Stimulated activated CD4-positive, alpha-beta T cell treated with anti-CD3 and anti-CD28 coated beads, Interleukin-15, amount 100 ng/mL, for 48 hours (primary cell): Measurements from ENCODE around the gene PROSER2.
"Not testable (repeated sequence)": the region's sequence is repeated elsewhere in the genome, so short reads cannot be mapped to it uniquely, and the experiment has no call there.

Experiments
- DNase-seq, 2 donors: peaks; one replicate each; pipeline ENCODE4 v3.0.0-alpha.2; 2020; ENCODE audit warnings: low read depth in 2 of 2

The PROSER2 gene

GRCh38 chr10:11835061-11835460, 11.9 kb downstream of the PROSER2 start:
- no peak for DNase-seq

DNA sequence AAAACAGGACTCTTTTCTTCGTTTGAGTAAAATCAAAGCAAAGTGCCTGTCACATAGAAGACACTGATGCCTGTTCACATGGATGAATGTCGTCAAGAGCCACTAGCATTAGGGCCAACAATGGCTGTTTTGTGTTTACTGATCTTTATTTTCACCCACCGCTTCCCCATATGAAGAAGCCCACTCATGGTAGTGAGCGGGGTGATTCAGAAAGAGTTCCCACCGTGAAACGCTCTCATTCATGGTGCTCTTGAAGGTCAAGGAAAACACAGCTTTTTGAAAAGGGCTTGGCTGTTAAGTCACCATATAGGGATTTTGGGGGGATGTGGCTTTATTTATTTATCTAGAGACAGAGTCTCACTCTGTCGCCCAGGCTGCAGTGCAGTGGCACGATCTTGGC, 12.5 kb downstream of the PROSER2 start:
- no peak for DNase-seq

GRCh38 chr10:11837372-11838161, 14.4 kb downstream of the PROSER2 start:
- no peak for DNase-seq

GRCh38 chr10:11838298-11838852, 15.2 kb downstream of the PROSER2 start:
- no peak for DNase-seq

DNA sequence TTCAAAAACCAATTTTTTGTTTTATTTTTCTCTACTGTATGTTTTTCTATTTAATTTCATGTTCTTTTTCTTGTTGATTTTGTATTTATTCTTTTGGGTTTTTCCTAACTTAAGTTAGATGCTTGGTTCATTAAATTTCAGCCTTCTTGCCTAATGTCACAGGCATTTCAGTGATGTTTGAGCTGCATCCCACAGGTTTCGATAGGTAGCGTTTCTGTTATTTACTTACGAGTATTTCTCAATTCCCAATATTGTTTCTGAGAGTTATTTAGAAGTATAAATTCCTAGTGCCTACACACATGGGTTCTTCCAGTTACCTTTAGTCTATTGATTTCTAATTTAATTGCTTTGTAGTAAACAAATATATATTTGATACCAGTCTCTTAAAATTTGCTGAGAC, 18.2 kb downstream of the PROSER2 start:
- no peak for DNase-seq

GRCh38 chr10:11842411-11842810, 19.3 kb downstream of the PROSER2 start:
- no peak for DNase-seq

- no peak for DNase-seq
Measured at GRCh38 chr10:11845113-11845512, 22.0 kb downstream of the PROSER2 start.

GRCh38 chr10:11846542-11846941, 23.4 kb downstream of the PROSER2 start:
- no peak for DNase-seq

DNA sequence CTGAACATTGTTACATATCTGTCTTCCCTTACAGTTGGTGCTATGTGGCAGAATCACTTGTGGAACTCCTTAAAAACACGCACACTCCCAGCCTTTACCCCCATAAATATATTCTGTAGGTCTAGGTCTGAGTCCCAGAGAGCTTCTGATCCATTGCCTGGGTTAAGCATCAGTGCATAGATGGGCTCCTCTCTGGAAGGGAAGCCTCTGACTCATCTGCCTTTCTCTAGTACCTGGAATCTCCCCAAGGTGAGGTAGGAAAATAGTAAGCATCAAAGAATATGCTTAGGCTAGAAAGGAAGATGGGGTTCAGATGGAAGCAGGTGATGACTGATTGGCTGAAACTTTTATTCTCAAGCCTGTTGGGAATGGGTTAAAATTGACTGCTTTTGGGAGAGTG, 26.1 kb downstream of the PROSER2 start:
- no peak for DNase-seq

DNA sequence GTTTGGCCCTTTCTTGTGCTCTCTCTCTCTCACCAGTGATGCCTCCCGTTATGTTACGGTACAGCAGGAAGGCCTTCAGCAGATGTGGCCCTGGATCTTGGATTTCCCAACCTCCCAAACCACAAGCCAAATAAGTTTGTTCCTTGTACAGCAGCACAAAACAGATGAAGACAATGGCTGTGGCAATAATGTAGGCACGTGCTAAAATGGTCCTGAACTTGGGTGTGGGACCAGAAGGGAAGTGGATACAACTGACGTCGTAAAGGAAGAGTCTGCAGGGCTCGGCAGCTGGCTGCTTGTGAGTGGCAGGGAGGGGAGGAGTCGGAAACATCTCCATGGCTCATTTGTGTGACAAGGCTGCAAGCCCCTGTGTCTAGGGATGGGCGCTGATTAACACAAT, 26.8 kb downstream of the PROSER2 start:
- DNase-seq, result no peak

GRCh38 chr10:11851910-11852309, 28.8 kb downstream of the PROSER2 start:
- no peak for DNase-seq

DNA sequence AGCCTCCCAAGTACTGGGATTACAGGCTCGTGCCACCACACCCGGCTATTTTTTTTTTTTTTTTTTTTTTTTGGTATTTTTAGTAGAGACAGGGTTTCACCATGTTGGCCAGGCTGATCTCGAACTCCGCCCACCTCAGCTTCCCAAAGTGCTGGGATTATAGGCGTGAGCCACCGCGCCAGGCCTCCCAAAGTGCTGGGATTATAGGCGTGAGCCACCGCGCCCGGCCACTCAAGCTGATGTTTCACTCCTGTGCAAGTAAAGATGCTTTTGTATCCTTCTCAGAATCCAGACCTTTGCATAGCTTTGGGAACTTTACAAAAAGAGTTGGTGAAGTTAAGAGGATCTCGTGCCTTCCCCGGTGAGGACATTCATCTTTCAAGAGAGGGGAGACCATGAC, 29.5 kb downstream of the PROSER2 start:
- DNase-seq, result not testable (repeated sequence)

DNA sequence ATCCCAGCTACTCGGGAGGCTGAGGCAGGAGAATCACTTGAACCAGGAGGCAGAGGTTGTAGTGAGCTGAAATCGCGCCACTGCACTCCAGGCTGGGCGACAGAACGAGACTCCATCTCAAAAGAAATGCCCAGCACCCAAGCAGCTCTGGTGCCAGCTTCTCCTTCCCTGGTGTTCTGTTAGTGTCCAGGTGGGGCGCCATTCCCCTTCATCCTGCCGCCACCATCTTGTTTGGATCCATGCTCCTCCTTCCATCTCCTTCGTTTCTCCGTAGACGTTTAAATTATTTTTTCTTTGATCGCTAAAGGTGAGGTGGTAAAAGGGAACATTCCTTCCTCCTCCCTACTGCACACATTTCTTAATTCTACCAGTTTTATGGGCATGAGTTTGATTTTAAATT, 30.3 kb downstream of the PROSER2 start:
- no peak for DNase-seq

DNA sequence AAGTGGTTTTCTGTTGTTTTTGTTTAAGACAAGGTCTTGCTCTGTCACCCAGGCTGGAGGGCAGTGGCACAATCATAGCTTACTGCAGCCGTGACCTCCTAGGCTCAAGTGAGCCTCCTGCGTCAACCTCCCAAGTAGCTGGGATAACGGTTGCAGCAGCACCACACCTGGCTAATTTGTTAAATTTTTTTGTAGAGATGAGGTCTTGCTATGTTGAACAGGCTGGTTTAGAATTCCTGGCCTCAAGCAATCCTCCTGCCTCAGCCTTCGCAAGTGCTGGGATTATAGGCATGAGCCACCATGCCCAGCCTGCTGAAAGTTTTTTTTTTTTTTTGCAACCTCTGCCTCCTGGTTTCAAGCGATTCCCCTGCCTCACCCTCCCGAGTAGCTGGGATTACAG, 31.1 kb downstream of the PROSER2 start:
- no peak for DNase-seq

- DNase-seq, result no peak
Measured at GRCh38 chr10:11856089-11856488, 32.9 kb downstream of the PROSER2 start.

DNA sequence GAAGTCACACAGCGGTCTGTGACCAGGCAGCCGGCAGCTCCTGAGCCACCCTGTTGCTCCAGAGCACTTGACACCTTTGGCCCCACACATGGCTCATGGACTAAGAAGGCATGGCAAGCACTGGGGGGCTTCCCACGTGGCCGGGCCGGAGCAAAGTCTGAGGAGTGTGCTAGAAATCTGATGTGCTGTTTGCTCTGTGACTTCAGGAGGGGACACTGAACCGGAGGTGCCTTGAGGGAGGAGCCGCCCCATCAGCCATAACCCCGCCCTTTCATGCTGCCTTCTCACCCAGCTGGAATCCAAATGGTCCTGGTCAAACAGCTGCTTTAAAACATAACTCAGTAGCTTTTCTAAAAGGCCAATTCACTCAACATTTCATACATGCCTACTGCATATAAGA, 33.5 kb downstream of the PROSER2 start:
- DNase-seq, result no peak

GRCh38 chr10:11858093-11858492, 34.9 kb downstream of the PROSER2 start:
- DNase-seq, result no peak

DNA sequence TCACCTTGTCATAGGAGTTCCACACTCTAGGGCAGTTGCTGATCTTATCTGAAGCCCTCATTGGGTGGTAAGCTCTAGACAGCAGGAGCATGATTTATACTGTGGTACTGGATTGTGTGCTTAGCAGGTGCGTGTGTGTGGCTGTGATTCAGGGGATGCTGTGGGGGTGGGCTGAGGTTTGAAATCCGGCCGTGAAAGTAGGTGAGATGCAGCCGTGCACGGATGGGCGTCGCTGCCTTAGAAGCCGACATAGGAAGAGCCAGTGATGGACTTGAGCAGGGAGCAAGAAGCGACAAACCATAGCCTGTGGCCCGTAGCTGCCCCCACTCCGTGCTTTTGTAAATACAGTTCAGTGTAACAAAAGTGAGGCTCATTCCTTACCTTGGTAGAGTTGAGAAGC, 38.2 kb downstream of the PROSER2 start:
- no peak for DNase-seq

DNA sequence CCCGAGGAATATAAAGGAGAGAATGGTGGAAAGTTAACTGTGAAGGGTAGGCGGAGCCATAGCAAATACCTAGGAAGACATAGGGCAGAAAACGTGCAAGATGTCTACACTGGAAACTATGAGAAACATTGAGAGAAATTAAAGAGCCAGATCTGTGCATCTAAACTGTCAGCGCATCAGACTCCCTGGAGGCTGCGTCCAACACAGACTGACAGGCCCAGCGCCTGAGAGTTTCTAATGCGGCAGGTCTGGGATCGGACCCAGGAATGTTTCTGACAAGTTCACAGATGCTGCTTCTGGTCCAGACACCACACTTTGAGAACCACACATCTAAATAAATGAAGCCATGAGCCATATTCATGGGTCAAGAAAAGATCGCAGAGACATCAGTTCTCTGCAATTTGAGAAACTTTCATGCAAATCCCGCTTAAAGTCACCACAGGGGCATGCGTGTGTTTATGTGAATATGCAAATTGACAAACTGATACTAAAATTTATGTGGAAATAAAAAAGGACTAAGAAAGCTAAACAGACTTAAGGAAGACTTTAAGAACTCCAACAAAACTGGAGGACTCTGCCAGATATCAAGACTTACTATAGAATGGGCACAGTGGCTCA, 38.8 kb downstream of the PROSER2 start:
- no peak for DNase-seq

DNA sequence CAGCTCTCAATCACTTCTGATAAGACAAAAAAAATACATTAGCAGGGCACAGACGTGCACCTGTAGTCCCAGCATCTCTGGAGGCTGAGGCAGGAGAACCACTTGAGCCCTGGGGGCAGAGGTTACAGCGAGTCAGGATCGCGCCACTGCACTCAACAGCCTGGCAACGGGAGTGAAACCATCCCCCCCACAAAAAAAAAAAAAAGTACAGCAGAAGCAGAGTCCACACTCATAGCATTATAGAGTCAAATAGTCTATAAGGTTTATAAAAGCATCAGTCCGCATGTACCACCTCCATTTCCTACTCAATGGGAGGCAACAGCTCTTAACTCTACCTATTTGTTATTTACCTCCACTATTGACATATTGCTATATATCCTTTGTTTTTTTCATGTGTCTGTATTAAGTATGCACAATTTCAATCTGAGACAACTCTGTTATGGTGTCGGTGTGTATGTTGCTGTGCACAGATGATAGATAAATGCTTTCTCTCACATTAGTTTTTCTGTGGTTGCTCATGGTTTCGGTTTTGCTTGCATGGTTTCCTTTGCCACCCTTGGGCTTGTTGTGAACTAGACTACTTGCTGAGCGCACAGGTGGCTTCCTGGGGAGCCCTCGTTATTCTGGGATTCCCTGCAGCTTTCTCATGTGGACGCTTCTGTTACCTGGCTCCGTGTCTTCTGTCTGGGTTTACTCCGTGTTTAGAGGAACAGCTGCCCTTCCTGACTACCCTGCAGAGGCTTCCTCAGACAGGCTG, 40.4 kb downstream of the PROSER2 start:
- peak in 1 of 2 donors; percentile 4 for DNase-seq

DNA sequence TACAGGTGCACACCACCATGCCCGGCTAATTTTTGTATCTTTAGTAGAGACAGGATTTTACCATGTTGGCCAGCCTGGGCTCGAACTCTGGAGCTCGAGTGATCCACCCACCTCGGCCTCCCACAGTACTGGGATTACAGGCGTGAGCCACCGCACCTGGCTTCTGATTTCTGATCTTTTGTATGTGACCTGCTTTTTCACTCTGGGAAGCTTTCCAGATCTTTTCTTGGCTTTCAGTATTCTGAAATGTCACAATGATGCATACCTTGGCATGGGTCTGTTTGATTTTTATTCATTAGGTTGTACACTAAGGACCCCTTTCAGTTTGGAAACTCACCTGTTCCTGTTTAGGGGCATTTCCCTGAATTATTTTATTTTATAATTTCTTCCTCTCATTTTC, 41.6 kb downstream of the PROSER2 start:
- no peak for DNase-seq

DNA sequence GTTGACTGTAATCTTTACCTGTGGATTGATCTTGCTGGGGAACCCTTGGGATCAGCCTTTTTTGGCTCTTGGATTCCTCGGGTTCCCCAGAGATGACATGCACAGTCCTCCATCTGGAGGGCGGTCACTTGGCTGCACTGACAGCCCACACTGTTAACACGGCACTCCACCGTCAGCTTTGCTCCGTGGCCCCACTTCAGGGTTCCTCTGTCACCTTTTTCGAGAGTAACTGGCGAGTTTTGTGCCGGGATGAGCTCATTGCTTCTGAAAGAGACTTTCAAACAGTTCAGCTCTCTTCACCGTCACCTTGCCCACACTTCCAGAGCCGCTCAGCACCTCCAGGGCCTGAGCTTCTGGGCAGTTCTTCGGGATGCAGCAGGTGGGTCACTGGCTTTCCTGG, 42.4 kb downstream of the PROSER2 start:
- no peak for DNase-seq
